HG03558 (cell line): ENCODE measurements around the gene RNU6-8.

ENCODE experiments used
- ATAC-seq: cut with Tn5 transposase; IDR thresholded peaks from one replicate; pipeline ENCODE4 v1.9.1; 2021; ENCODE audit warnings: moderate number of reproducible peaks; ENCODE audit not compliant: unreplicated experiment; ENCODE audit errors: extremely low read depth

RNU6-8 gene

GRCh38 chr14:32202998-32203882, at the start of gene RNU6-8:
Gene RNU6-8 (minus strand): TSS chr14:32203269.
- ATAC-seq = peak; percentile 44

GRCh38 chr14:32252030-32252670, 49.1 kb upstream of the RNU6-8 start:
- ATAC-seq = peak; percentile 69

DNA sequence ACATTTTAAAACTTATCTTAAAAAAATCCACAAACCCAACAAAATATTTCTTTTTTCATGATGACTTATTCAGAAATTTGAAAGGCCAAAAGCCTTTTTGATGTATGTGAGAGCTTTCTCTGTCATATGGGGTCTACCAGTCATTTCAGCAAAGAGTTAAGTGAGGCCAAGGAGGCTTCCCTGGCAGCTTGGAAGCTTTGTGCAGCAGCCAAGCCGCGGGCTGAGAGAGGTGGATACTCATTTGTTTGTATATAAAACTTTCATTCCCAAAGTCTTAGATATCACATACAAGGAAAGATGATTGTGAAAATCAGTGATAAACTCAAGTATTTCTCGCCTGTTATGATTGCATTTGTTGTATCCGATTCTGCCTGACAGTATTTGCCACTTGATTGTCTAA, 48.5 kb upstream of the RNU6-8 start:
- no peak for ATAC-seq

DNA sequence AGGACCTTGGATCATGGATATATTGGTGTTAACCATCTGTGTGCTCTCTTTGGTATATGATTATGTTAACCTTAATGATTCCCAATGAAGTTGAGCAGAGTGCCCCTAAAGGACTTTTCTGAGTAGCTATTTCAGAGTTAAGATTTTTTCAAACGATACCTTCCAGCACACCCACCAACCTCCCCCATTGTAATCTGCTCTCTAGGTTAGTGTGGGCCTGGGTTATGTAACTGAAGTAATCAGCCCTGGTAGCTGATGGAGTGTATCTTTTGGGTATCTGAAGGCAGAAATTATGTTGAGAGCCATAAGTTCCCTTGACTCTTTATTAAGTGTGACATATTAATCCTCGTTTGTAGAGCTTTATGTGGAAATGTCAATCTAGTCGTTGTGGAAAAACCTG, 47.6 kb upstream of the RNU6-8 start:
- no peak for ATAC-seq

DNA sequence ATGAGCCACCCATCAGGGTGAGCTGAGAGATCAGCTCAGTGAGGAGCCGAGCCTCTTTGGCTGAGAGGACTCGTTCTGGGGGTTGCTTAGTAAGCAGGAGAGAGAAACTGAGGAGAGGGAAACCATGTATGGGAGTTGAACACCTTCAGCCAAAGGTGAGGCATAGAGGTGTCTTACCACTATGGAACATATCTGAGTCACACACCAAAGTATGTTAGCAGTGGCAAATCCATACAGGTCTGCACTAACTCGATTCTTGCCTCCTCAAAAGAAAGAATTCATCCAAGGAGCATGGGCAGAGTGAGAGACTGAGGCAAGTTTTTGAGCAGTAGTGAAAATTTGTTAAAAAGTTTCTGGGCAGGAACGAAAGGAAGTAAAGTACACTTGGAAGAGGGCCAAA, 46.7 kb upstream of the RNU6-8 start:
- ATAC-seq = no peak

GRCh38 chr14:32249371-32249770, 46.3 kb upstream of the RNU6-8 start:
- ATAC-seq = no peak

DNA sequence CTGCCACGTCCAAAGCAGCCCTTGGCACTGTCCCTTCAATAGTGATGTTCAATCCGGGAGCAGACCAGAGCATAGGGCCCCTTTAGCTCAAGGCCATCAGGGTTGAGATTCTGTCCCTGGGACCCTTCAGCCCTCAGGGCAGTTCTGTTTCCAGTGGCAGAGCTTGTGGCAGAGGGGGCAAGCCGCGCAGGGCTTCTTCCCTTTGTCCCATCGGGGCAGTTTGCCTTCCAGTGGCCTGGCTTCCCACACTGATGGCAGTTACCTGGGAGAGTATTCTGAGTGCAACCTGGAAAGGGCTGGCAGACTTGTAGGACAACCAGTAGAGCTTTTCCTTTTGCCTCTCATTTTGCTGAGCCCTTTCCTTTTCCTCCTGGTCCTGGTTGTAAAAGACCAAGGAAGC, 43.7 kb upstream of the RNU6-8 start:
- no peak for ATAC-seq

- ATAC-seq = no peak
Observed at GRCh38 chr14:32244404-32244803, 41.3 kb upstream of the RNU6-8 start.

- ATAC-seq = no peak
Observed at GRCh38 chr14:32233260-32233659, 30.2 kb upstream of the RNU6-8 start.

GRCh38 chr14:32232481-32232880, 29.4 kb upstream of the RNU6-8 start:
- ATAC-seq = no peak

- ATAC-seq = no peak
Observed at GRCh38 chr14:32230695-32231280, 27.7 kb upstream of the RNU6-8 start.

DNA sequence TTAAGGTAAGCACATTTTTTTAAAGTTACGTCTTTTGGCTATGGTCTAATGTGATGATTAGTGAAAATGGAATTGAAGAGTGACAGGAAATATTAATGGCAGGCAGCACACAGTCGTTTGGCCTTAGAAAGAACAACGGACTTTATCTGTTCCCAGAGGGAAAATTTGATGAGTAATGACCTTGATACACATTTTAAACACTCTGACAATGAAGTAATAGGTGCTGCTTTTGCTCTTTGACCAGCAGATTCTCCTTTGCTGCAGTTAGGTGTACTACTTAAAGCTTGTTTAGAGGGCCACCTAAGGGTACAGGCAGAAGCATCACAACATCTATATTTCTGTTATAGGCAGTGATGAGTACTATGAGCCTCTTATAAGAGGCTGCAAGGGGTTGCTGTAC, 27.1 kb upstream of the RNU6-8 start:
- no peak for ATAC-seq

GRCh38 chr14:32226056-32226455, 23.0 kb upstream of the RNU6-8 start:
- no peak for ATAC-seq

DNA sequence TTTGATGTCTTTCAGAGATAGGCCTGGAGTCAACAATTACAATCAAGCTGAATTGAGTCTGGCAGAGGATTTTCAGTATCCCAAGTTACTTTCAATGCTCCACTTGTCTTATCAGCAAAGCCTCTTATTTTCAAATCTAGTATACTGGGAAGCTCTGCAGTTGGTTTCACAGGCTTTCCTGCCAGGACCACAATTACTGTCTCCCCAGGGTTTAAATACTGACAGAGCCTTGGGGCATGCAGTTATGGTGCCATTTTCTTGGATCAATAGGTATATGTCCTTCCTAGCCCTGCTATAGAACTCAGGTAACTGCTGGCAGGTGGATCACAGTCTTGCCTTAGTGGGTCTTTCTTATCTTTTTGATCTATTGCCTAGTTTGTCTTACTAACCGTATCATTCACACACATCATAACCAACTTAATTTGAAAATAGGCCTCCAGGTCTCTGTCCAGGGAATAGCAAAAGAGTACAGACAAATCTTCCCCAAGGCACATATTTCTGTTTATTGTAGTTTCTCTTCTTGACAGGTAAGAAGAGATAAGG, 22.4 kb upstream of the RNU6-8 start:
- no peak for ATAC-seq

DNA sequence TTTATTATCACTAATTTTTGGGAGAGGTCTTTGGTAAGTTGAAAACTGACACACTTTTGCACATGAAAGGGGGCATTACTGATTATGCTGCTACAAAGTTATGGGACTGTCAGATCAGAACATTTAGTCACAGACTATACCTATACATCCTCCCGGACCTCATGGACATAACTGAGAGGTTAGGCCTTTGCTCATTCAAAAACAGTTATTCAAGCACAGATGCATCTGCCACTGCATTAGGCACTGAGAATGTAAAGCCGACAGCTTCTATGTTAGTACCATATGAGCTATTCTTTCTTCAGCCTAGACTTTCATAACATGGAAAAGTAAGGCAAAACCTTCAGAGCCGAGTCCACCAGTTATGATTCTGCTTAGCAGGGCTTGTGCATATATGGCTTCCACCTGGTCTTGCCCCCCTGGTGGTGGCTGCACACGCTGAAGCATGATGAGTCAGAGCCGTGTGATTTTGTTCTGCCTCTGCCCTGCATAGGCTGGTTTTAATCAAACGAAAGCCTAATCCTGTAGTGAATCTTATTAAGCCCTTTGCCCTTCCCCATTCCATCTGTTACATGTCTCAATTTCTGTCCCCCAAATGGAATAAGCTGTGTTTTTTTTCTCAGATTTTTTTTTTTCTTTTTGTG, 21.8 kb upstream of the RNU6-8 start:
- ATAC-seq = no peak

- no peak for ATAC-seq
Observed at GRCh38 chr14:32217301-32217700, 14.2 kb upstream of the RNU6-8 start.

DNA sequence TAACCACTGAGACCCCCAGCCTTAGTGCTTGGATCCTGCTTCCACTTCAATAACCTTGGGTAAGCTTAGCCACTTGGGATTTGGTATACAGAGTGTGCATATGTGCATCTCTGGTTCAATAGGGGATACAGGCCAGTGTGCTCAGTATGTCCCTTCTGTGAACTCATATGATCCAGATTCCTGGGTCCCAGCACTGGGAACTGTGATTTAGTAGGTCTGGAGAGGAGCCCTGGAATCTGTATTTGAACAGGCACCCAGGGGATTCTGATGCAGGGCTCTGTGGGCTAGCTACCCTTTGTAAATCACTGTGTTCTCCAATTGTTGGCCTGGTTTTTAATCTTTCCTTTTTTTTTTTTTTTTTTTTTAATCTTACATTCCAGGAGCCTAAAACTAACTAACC, 9.8 kb upstream of the RNU6-8 start:
- no peak for ATAC-seq

DNA sequence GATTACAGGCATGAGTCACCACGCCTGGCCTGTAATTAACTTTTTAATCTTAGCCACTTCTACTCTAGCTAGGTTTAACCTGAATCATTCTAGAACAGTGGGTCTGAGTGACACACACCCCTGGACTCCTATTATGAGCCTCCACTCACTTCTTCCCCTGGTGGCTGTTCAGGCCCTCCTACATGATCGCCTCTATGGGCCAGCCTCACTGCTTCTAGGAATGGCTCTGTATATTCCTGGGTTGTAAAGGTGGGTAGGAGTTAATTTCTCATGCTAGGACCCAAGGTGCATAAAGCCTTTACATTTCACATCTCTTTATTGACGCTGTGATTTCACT, 8.0 kb upstream of the RNU6-8 start:
- ATAC-seq = no peak

DNA sequence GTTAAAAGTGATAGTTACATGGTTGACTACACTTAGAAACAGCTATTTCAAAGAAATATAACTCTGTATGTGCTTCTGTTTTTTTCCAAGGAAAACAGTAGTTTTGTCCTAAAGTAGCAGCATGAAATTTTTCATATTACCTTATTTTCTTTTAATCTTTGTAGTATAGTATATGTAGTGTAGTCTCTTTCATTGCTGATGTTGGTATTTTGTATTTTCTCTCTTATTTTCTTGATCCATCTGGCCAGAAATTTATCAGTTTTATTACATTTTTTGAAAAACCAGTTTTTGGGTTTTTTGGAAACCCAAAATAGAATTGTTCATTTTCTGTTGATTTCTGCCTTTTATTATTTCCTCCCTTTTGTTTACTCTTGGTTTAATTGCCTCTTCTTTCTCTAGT, 6.4 kb upstream of the RNU6-8 start:
- no peak for ATAC-seq

DNA sequence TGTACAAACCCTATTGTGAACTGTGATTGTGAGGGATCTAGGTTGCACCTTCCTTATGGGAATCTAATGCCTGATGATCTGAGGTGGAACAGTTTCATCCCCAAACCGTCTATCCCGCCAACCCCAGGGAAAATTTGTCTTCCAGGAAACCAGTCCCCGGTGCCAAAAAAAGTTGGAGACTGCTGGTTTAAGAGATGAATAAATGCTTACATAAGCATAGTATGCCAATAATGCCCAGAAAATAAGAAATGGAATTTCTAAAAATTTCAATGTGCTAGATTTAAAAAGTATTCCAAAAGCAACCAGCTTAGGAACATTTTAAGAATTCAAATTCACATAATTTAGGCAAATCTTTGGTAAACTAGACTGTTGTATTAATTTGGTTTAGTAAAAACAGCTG, 5.4 kb upstream of the RNU6-8 start:
- ATAC-seq = no peak

DNA sequence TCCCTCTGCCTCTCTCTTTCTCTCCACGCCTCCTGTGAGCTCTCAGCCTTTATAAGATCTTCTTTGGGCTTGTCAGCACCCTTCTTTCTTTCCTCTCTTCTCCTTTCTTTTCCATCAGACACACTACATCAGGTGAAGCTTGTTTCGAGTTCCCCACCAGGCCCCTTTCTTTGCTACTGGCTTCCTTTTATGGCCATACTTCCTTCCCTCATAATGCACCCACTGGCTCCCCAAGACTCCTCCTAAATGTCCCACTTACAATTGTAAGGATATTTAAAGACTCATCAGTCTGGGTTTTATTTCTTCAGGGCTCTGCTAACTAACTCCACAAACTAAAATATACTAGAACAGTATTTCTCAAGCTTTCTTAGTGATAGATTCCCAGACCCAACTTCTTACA, 3.5 kb upstream of the RNU6-8 start:
- no peak for ATAC-seq
